PC-3 (cell line): Measurements from ENCODE around the gene MGAT4A. TPM values are rescaled to one million over a fixed set of nuclear protein-coding genes. Genes with fewer than 3 reads are reported as not detected.

Experiments used
- ATAC-seq: fragments of 200-7000 bp; cut with Tn5 transposase; 2 replicates; pipeline ENCODE4 v1.9.1; 2020; ENCODE audit warnings: mild to moderate bottlenecking, moderate library complexity
- BruUV-seq: library from RNA; stranded (reverse); fragments of 400-500 nt; replicated peaks from 2 replicates; lab custom pipeline; 2021; lab: Mats Ljungman, UMichigan
- CTCF ChIA-PET: fragments of 300-600 bp; sonication (Branson Sonifier 250); formaldehyde crosslinking; loops from one replicate; lab custom pipeline; 2022; ENCODE audit warnings: antibody characterized with exemption; lab: Charles Lee
- POLR2A ChIA-PET: fragments of 300-600 bp; sonication (Branson Sonifier 250); formaldehyde crosslinking; loops from one replicate; lab custom pipeline; 2022; ENCODE audit warnings: antibody characterized with exemption; ENCODE audit not compliant: unreplicated experiment; lab: Charles Lee
- DNase-seq: peaks from one replicate; pipeline ENCODE4 v3.0.0-alpha.2; 2015
- H2AFZ ChIP-seq: fragments of 300-600 bp; sonication (generic); 2 replicates; pipeline ENCODE4 v1.6.0; 2016; ENCODE audit warnings: antibody characterized with exemption, low read length
- H3F3A ChIP-seq: fragments of 300-600 bp; sonication (generic); one replicate; pipeline ENCODE4 v1.6.0; 2017; ENCODE audit warnings: antibody characterized with exemption, low read length, control low read depth, mild to moderate bottlenecking; ENCODE audit not compliant: unreplicated experiment
- H3K27ac ChIP-seq: fragments of 300-600 bp; sonication (generic); 2 replicates; pipeline ENCODE4 v1.5.1; 2016; ENCODE audit warnings: mild to moderate bottlenecking, low read length
- H3K27me3 ChIP-seq: fragments of 300-600 bp; sonication (generic); 2 replicates; pipeline ENCODE4 v1.6.1; 2016; ENCODE audit warnings: low read length, mixed read lengths
- H3K36me3 ChIP-seq: fragments of 300-600 bp; sonication (generic); 2 replicates; pipeline ENCODE4 v1.6.1; 2016; ENCODE audit warnings: low read depth, mixed run types, low read length, mixed read lengths
- H3K4me1 ChIP-seq: fragments of 300-600 bp; sonication (generic); 2 replicates; pipeline ENCODE4 v1.5.1; 2016; ENCODE audit warnings: low read length; ENCODE audit not compliant: insufficient read depth
- H3K4me2 ChIP-seq: fragments of 300-600 bp; sonication (generic); 2 replicates; pipeline ENCODE4 v1.6.0; 2016; ENCODE audit warnings: low read length
- H3K4me3 ChIP-seq: fragments of 300-600 bp; sonication (generic); 2 replicates; pipeline ENCODE4 v1.5.1; 2016; ENCODE audit warnings: mild to moderate bottlenecking, low read length, mixed read lengths
- H3K79me2 ChIP-seq: fragments of 300-600 bp; sonication (generic); 2 replicates; pipeline ENCODE4 v1.6.1; 2017; ENCODE audit warnings: low read length, mixed read lengths
- H3K9ac ChIP-seq: fragments of 300-600 bp; sonication (generic); 2 replicates; pipeline ENCODE4 v1.6.0; 2016; ENCODE audit warnings: mild to moderate bottlenecking, low read length
- H3K9me2 ChIP-seq: fragments of 300-600 bp; sonication (generic); replicated peaks from 2 replicates; pipeline ENCODE4 v1.6.1; 2016; ENCODE audit warnings: mixed run types, low read length, mixed read lengths
- H3K9me3 ChIP-seq: fragments of 300-600 bp; sonication (generic); 2 replicates; pipeline ENCODE4 v1.6.1; 2016; ENCODE audit warnings: low read length, mixed read lengths
- H4K20me1 ChIP-seq: fragments of 300-600 bp; sonication (generic); 2 replicates; pipeline ENCODE4 v1.6.1; 2016; ENCODE audit warnings: low read length, mixed read lengths
- CTCF ChIP-seq: fragments of 300-600 bp; sonication (generic); conservative IDR thresholded peaks from 2 replicates; pipeline ENCODE4 v1.5.1; 2017; ENCODE audit warnings: antibody characterized with exemption, low read depth, mild to moderate bottlenecking, low read length
- EZH2 ChIP-seq: fragments of 300-600 bp; sonication (generic); IDR thresholded peaks from one replicate; pipeline ENCODE4 v1.6.1; 2017; ENCODE audit warnings: antibody characterized with exemption, mild to moderate bottlenecking, low read length; ENCODE audit not compliant: unreplicated experiment
- EZH2phosphoT487 ChIP-seq: fragments of 300-600 bp; sonication (generic); IDR thresholded peaks from 2 replicates; pipeline ENCODE4 v1.6.1; 2018; ENCODE audit warnings: mild to moderate bottlenecking, antibody characterized with exemption, low read length, borderline replicate concordance
- intact Hi-C: fragments of 100-400 bp; cut with micrococcal nuclease; formaldehyde crosslinking; loops from 2 replicates; pipeline ENCODE4 v1.9.0; 2023
- total RNA-seq: library from RNA; depleted of rRNA; stranded (reverse); fragments of >200 nt; gene quantifications from 2 replicates; pipeline ENCODE4 v1.2.3, GENCODE V29; 2014

MGAT4A gene
- total RNA-seq, 1 experiment from 2014 or later = 6.1 TPM

GRCh38 chr2:98608116-98608961 is 122.6 kb downstream of the MGAT4A start, which contains the start of the genes COA5 and UNC50:
Gene COA5 (minus strand): TSS chr2:98608512. CDS start chr2:98608405, 107 bp downstream.
Gene UNC50 (plus strand): TSS chr2:98608589. CDS start chr2:98609760, 1,171 bp downstream.
- Histone ChIP-seq H3K27ac (peak within 1 kb of the TSS; percentile 63), H3K36me3 (peaks cover 11% of the 10 kb centered on the region; the same call in 1 of the 2 replicates), H3K79me2 (peaks cover 74% of the 10 kb centered on the region), H3K4me3 (peak within 1 kb of the TSS; percentile 80), H3K4me1 (peaks cover 34% of the 10 kb centered on the region), H3K9me3 (no peaks in the 10 kb centered on the region), H3F3A (no peaks in the 10 kb centered on the region), H2AFZ (peak within 1 kb of the TSS; percentile 89), H3K9ac (peak within 1 kb of the TSS; percentile 96), H4K20me1 (no peaks in the 10 kb centered on the region), H3K27me3 (no peaks in the 10 kb centered on the region), H3K4me2 (peak within 1 kb of the TSS; percentile 93), H3K9me2 (no peaks in the 10 kb centered on the region)
- ChIA-PET POLR2A (interaction anchor here (0.6 kb wide), 2 partner anchors 314 to 1001 kb away, joined by 3 to 32 read pairs; no protein-coding TSS in a partner anchor), CTCF (no interaction called here)
- TF ChIP-seq EZH2phosphoT487 = no peak
- no peak for TF ChIP-seq CTCF
- TF ChIP-seq EZH2 = no peak
- peak; percentile 81 for ATAC-seq
- peak; percentile 87 for DNase-seq
- no TSS peak for BruUV-seq
- intact Hi-C loops = loop anchor here (10.0 kb wide), 1 partner anchor 164 kb away; the partner anchor contains the start of gene INPP4A

GRCh38 chr2:98607741-98608115 is 123.2 kb downstream of the MGAT4A start:
- CTCF ChIA-PET = no interaction called here
- peaks cover 6% of the 10 kb centered on the region; the same call in 1 of the 2 replicates for H3K36me3 ChIP-seq
- peak overlapping the region; percentile 96 for H3K9ac ChIP-seq
- peak overlapping the region; percentile 93 for H3K4me2 ChIP-seq
- peak overlapping the region; percentile 80 for H3K4me3 ChIP-seq
- no peaks in the 10 kb centered on the region for H3K9me2 ChIP-seq
- no peaks in the 10 kb centered on the region for H3K27me3 ChIP-seq
- peaks cover 34% of the 10 kb centered on the region for H3K4me1 ChIP-seq
- H4K20me1 ChIP-seq = no peaks in the 10 kb centered on the region
- POLR2A ChIA-PET = no interaction called here
- BruUV-seq = TSS peak; percentile 53
- no peaks in the 10 kb centered on the region for H3F3A ChIP-seq
- no peaks in the 10 kb centered on the region for H3K9me3 ChIP-seq
- H3K27ac ChIP-seq = peak overlapping the region; percentile 63; the same call in 1 of the 2 replicates
- no peak for DNase-seq
- peak overlapping the region; percentile 89 for H2AFZ ChIP-seq
- peaks cover 74% of the 10 kb centered on the region for H3K79me2 ChIP-seq
- peak; percentile 20 for ATAC-seq
- intact Hi-C loops = loop anchor here (10.0 kb wide), 1 partner anchor 163 kb away; the partner anchor contains the start of gene INPP4A
- TF ChIP-seq CTCF (no peak), EZH2phosphoT487 (no peak), EZH2 (no peak)
